ENCODE data around the gene CDKN2B-AS1.

GRCh38 chr9:22111954-22112247 lies 117.3 kb downstream of the CDKN2B-AS1 start:
- TF ChIP-seq EZH2 (IDR thresholded peaks at IDR 0.05; ENCODE audit: insufficient read depth, poor library complexity, severe bottlenecking), result no peak
- TF ChIP-seq EZH2phosphoT487 (IDR thresholded peaks at IDR 0.05; ENCODE audit: insufficient read depth, low read depth), result no peak

All from GM23248 (cell line).